Measurements from ENCODE around the gene NBPF3. TPM values are rescaled to one million over a fixed set of nuclear protein-coding genes. Genes with fewer than 3 reads are reported as not detected.

Gene NBPF3
- total RNA-seq, 2 experiments from 2014 or later = 7.9 to 9.4 TPM

- H3K4me3 Mint-ChIP-seq = peak within 1 kb of the TSS; percentile 53
- ATAC-seq (peak; percentile 17), DNase-seq (no peak)
- ChIA-PET CTCF (interaction anchor here (0.7 to 1.6 kb wide), 7 partner anchors 8 to 101 kb away, joined by 3 to 4 read pairs (median 3); no protein-coding TSS in a partner anchor), POLR2A (no interaction called here)
- H3K9me3 Mint-ChIP-seq = no peaks in the 10 kb centered on the region
- TF ChIP-seq, protein P1, sequence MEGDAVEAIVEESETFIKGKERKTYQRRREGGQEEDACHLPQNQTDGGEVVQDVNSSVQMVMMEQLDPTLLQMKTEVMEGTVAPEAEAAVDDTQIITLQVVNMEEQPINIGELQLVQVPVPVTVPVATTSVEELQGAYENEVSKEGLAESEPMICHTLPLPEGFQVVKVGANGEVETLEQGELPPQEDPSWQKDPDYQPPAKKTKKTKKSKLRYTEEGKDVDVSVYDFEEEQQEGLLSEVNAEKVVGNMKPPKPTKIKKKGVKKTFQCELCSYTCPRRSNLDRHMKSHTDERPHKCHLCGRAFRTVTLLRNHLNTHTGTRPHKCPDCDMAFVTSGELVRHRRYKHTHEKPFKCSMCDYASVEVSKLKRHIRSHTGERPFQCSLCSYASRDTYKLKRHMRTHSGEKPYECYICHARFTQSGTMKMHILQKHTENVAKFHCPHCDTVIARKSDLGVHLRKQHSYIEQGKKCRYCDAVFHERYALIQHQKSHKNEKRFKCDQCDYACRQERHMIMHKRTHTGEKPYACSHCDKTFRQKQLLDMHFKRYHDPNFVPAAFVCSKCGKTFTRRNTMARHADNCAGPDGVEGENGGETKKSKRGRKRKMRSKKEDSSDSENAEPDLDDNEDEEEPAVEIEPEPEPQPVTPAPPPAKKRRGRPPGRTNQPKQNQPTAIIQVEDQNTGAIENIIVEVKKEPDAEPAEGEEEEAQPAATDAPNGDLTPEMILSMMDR (IDR thresholded peaks at IDR 0.05) = peak; percentile 8
- intact Hi-C loops (cut with micrococcal nuclease) = no loop called here
- no peaks in the 10 kb centered on the region for H3K36me3 Mint-ChIP-seq (ENCODE audit: low read depth)
- peaks cover 45% of the 10 kb centered on the region for H3K27me3 Mint-ChIP-seq
- H3K4me1 Mint-ChIP-seq (ENCODE audit: low read depth) = peaks cover 4% of the 10 kb centered on the region
- H3K27ac Mint-ChIP-seq = no peak within 1 kb of the TSS
These were observed 69.6 kb downstream of the NBPF3 start, which contains the start of gene ALPL for GRCh38 chr1:21509351-21510112. Gene ALPL, plus strand, starts transcription at chr1:21509423. Its CDS starts 44,659 bp downstream, at chr1:21554082.

GRCh38 chr1:21510113-21510493 lies 70.2 kb downstream of the NBPF3 start:
- intact Hi-C loops (cut with micrococcal nuclease) = no loop called here
- Mint-ChIP-seq H3K4me1 (ENCODE audit: low read depth) (peaks cover 4% of the 10 kb centered on the region), H3K4me3 (no peak overlapping the region), H3K9me3 (no peaks in the 10 kb centered on the region), H3K27ac (no peak overlapping the region), H3K36me3 (ENCODE audit: low read depth) (no peaks in the 10 kb centered on the region), H3K27me3 (peaks cover 43% of the 10 kb centered on the region)
- POLR2A ChIA-PET = interaction anchor here (0.6 kb wide), 1 partner anchor 647 kb away, joined by 3 read pairs; no protein-coding TSS in a partner anchor
- CTCF ChIA-PET = interaction anchor here (1.2 to 2.1 kb wide), 4 partner anchors 10 to 148 kb away, joined by 3 to 8 read pairs (median 4); no protein-coding TSS in a partner anchor
- TF ChIP-seq, protein P1 (IDR thresholded peaks at IDR 0.05) = no peak
- DNase-seq (no peak), ATAC-seq (no peak)

DNA sequence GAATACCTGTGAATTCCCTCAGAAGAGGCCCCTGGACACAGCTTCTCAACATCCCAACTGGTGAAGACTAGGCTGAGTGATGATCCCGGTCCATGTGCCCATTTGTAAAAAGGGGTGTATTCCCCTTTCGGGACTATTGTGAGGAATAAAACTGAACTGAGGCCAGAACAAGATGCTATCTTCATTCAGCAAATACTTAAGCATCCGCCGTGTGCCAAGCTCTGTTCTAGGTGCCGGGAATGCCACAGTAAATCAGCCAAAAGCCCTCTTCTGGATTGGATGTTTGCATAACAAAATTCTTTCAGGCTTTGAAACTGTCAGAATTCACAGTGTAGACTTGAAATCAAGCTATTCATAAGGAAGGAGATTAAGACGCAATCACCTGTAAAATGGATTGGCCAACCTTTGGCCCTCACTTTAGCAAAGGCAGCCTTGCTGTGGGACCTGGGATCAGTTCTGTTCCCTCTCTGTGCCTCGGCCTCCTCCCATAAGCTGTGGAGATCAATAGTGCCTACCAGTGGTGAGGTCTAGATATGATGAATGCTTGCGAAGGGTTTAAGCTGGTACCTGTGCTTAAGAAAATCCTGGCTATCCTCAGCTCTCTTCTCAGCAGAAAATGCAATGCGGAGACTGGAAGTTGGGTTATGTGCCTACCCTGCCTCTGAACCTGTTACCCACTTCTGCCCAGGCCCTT lies 71.1 kb downstream of the NBPF3 start:
- Mint-ChIP-seq H3K36me3 (ENCODE audit: low read depth) (no peaks in the 10 kb centered on the region), H3K4me3 (no peak overlapping the region), H3K27me3 (peaks cover 42% of the 10 kb centered on the region), H3K9me3 (no peaks in the 10 kb centered on the region), H3K27ac (no peak overlapping the region), H3K4me1 (ENCODE audit: low read depth) (peaks cover 4% of the 10 kb centered on the region)
- ChIA-PET POLR2A (interaction anchor here (0.6 kb wide), 1 partner anchor 646 kb away, joined by 3 read pairs; no protein-coding TSS in a partner anchor), CTCF (interaction anchor here (1.0 to 2.1 kb wide), 6 partner anchors 11 to 279 kb away, joined by 3 to 8 read pairs (median 4); no protein-coding TSS in a partner anchor)
- TF ChIP-seq, protein P1 (IDR thresholded peaks at IDR 0.05) = no peak
- ATAC-seq (no peak), DNase-seq (no peak)
- intact Hi-C loops (cut with micrococcal nuclease) = no loop called here

- CTCF ChIA-PET = interaction anchor here (1.0 to 2.1 kb wide), 6 partner anchors 12 to 280 kb away, joined by 3 to 8 read pairs (median 4); no protein-coding TSS in a partner anchor
- intact Hi-C loops (cut with micrococcal nuclease) = no loop called here
- ATAC-seq (no peak), DNase-seq (no peak)
- POLR2A ChIA-PET = interaction anchor here (1.3 kb wide), 1 partner anchor 27 kb away, joined by 3 read pairs; no protein-coding TSS in a partner anchor
- Mint-ChIP-seq H3K4me1 (ENCODE audit: low read depth) (peaks cover 4% of the 10 kb centered on the region), H3K36me3 (ENCODE audit: low read depth) (no peaks in the 10 kb centered on the region), H3K27ac (no peak overlapping the region), H3K9me3 (no peaks in the 10 kb centered on the region), H3K4me3 (no peak overlapping the region), H3K27me3 (peaks cover 39% of the 10 kb centered on the region)
- TF ChIP-seq, protein P1 (IDR thresholded peaks at IDR 0.05) = no peak
These were observed 71.9 kb downstream of the NBPF3 start for GRCh38 chr1:21511579-21512522.

All from activated CD8-positive, alpha-beta T cell treated with anti-CD3 and anti-CD28 coated beads for 36 hours (primary cell).